ENCODE results near the gene SLC38A9. TPM values are rescaled to one million over a fixed set of nuclear protein-coding genes. Genes with fewer than 3 reads are reported as not detected.

SLC38A9 gene
- total and polyA plus RNA-seq, 3 donors from 2014 or later, result 25.3 to 50.1 (median 32.1) TPM

DNA sequence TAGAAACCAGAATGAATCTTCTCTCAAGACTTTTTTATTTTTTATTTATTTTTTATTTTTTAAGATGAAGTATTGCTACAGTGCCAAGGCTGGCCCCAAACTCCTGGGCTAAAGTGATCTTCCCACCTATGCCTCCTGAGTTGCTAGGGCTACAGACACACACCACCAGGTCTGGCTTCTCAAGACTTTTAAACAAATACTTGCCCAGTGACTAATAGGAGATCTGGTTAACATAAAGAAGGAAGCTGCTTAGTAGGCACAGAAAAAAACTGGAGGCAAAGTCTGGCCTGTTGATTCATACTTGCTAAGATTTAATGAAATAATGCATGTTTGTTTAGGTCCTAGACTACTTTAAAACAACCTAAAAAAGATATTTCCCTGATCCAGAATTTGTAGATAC lies 43.8 kb downstream of the SLC38A9 start:
- H3K4me1 ChIP-seq, result peaks cover 8% of the 10 kb centered on the region
- H3K27me3 ChIP-seq, result no peaks in the 10 kb centered on the region
- no peak overlapping the region for H3K27ac ChIP-seq
- H3K36me3 ChIP-seq (ENCODE audit: low read depth, missing control alignments), result no peaks in the 10 kb centered on the region
- no peaks in the 10 kb centered on the region for H3K9me3 ChIP-seq
- no peak for DNase-seq
- intact Hi-C loops (cut with DNase I; ENCODE audit: low total_unique reads), result no loop called here
- TF ChIP-seq, protein P1, sequence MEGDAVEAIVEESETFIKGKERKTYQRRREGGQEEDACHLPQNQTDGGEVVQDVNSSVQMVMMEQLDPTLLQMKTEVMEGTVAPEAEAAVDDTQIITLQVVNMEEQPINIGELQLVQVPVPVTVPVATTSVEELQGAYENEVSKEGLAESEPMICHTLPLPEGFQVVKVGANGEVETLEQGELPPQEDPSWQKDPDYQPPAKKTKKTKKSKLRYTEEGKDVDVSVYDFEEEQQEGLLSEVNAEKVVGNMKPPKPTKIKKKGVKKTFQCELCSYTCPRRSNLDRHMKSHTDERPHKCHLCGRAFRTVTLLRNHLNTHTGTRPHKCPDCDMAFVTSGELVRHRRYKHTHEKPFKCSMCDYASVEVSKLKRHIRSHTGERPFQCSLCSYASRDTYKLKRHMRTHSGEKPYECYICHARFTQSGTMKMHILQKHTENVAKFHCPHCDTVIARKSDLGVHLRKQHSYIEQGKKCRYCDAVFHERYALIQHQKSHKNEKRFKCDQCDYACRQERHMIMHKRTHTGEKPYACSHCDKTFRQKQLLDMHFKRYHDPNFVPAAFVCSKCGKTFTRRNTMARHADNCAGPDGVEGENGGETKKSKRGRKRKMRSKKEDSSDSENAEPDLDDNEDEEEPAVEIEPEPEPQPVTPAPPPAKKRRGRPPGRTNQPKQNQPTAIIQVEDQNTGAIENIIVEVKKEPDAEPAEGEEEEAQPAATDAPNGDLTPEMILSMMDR (IDR thresholded peaks at IDR 0.05), result no peak
- no peak for TF ChIP-seq POLR2A (IDR thresholded peaks at IDR 0.05)
- no peak overlapping the region for H3K4me3 ChIP-seq

DNA sequence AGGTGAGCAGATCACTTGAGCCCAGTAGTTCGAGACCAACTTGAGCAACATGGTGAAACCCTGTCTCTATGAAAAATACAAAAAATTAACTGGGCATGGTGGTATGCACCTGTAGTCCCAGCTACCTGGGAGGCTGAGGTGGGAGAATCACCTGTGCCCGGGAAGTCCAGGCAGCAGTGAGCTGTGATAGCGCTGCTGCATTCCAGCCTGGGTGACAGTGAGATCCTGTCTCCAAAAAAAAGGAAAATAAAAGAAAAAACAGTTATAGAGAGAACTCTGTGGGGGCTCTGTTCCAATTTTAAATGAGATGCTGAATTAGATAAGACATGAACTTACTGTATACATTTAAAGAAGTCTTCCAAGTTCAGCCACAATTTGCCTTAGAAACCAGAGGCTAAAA lies 44.2 kb downstream of the SLC38A9 start:
- Histone ChIP-seq H3K27ac (no peak overlapping the region), H3K36me3 (ENCODE audit: low read depth, missing control alignments) (no peaks in the 10 kb centered on the region), H3K4me1 (peaks cover 8% of the 10 kb centered on the region), H3K27me3 (no peaks in the 10 kb centered on the region), H3K4me3 (no peak overlapping the region), H3K9me3 (no peaks in the 10 kb centered on the region)
- intact Hi-C loops (cut with DNase I; ENCODE audit: low total_unique reads), result no loop called here
- DNase-seq, result no peak
- TF ChIP-seq, protein P1 (IDR thresholded peaks at IDR 0.05), result no peak
- TF ChIP-seq POLR2A (IDR thresholded peaks at IDR 0.05), result no peak
- WGBS, 2 donors, result 96 to 100% methylated on average over 3 of the region's 3 CpGs

DNA sequence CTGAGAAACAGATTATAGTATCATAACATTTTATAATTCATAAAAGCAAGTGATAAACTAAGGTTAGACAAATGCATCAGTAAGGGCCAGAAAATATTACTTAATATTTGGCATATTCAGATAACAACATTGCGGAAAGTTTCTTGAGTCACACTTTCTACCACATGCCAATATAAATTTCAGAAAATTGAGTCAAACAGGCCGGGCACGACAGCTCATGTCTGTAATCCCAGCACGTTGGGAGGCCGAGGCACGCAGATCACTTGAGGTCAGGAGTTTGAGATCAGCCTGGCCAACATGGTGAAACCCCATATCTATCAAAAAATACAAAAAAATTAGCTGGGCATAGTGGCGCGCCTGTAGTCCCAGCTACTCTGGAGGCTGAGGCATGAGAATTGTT lies 47.1 kb downstream of the SLC38A9 start:
- H3K9me3 ChIP-seq, result no peaks in the 10 kb centered on the region
- no peak for DNase-seq
- no peaks in the 10 kb centered on the region for H3K36me3 ChIP-seq (ENCODE audit: low read depth, missing control alignments)
- H3K4me3 ChIP-seq, result no peak overlapping the region
- intact Hi-C loops (cut with DNase I; ENCODE audit: low total_unique reads), result no loop called here
- no peaks in the 10 kb centered on the region for H3K4me1 ChIP-seq
- no peak for TF ChIP-seq POLR2A (IDR thresholded peaks at IDR 0.05)
- no peak overlapping the region for H3K27ac ChIP-seq
- WGBS, 2 donors, result 95 to 98% methylated on average over 8 of the region's 8 CpGs
- H3K27me3 ChIP-seq, result no peaks in the 10 kb centered on the region

DNA sequence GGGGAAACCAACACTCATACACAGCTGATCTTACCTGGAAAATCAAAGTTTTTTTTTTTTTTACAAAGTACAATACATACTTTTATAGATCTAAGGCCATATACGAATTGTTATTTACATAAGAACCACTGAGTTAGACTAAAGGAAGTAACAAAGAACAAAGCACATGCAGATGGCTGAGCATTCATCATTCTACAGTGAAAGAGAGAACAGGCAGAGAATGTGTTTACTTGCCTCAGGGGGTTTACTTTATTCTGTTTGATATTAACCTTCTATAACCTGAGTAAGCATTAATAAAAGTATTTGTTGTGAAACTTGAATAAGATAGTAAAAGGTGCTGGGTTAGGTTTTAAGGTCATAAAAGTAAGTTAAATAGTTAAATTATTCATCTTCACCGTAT lies 54.7 kb downstream of the SLC38A9 start:
- no peaks in the 10 kb centered on the region for H3K36me3 ChIP-seq (ENCODE audit: low read depth, missing control alignments)
- 70 to 79% methylated on average over 2 of the region's 2 CpGs for WGBS, 2 donors
- H3K9me3 ChIP-seq, result no peaks in the 10 kb centered on the region
- no peaks in the 10 kb centered on the region for H3K27me3 ChIP-seq
- no peak overlapping the region for H3K4me3 ChIP-seq
- no peak for DNase-seq
- no peaks in the 10 kb centered on the region for H3K4me1 ChIP-seq
- intact Hi-C loops (cut with DNase I; ENCODE audit: low total_unique reads), result no loop called here
- no peak overlapping the region for H3K27ac ChIP-seq
- no peak for TF ChIP-seq POLR2A (IDR thresholded peaks at IDR 0.05)
- TF ChIP-seq, protein P1 (IDR thresholded peaks at IDR 0.05), result no peak

DNA sequence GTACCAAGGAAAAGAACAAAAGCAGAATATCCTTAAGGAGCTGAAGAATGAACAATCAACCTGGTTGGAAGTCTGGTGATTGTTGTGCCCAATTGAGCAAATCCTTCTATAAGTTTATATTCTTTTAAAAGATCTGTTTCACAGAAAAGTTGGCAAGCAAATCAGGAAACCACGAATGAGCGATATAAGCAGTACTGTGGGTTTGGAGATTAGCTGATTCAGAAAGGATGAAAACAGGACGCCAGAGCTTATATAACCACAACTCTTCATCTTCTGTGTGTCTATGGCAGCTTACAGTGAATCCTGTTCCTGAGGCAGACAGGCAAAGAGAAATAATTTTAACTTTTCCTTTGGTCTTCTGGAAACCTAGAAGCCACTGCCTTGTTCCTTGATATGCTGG lies 61.7 kb downstream of the SLC38A9 start:
- DNase-seq, result no peak
- intact Hi-C loops (cut with DNase I; ENCODE audit: low total_unique reads), result no loop called here
- no peaks in the 10 kb centered on the region for H3K27me3 ChIP-seq
- H3K4me3 ChIP-seq, result no peak overlapping the region
- H3K36me3 ChIP-seq (ENCODE audit: low read depth, missing control alignments), result no peaks in the 10 kb centered on the region
- no peak overlapping the region for H3K27ac ChIP-seq
- 74 to 79% methylated on average over 3 of the region's 3 CpGs for WGBS, 2 donors
- no peaks in the 10 kb centered on the region for H3K4me1 ChIP-seq
- TF ChIP-seq, protein P1 (IDR thresholded peaks at IDR 0.05), result no peak
- no peak for TF ChIP-seq POLR2A (IDR thresholded peaks at IDR 0.05)
- no peaks in the 10 kb centered on the region for H3K9me3 ChIP-seq

Data from testis (tissue), 3 donors.